Neural cell (in vitro differentiated cells): ENCODE data around the gene MAGI2. TPM values are rescaled to one million over a fixed set of nuclear protein-coding genes. Genes with fewer than 3 reads are reported as not detected.

Source experiments
- H2AFZ ChIP-seq: fragments of 200-600, 300-800 bp; sonication (generic), shearing (Covaris generic); 2 replicates; pipeline ENCODE4 v1.6.0; 2014; ENCODE audit warnings: low read depth, mild to moderate bottlenecking, antibody characterized with exemption, low read length, moderate library complexity
- H3F3A ChIP-seq: fragments of 200-600 bp; shearing (Covaris generic); 2 replicates; pipeline ENCODE4 v1.6.1; 2016; ENCODE audit warnings: mild to moderate bottlenecking, moderate library complexity, mixed read lengths, antibody characterized with exemption, low read length; ENCODE audit not compliant: insufficient read depth, poor library complexity, severe bottlenecking
- H3K27ac ChIP-seq: fragments of 200-600, 300-800 bp; sonication (generic), shearing (Covaris generic); 2 replicates; pipeline ENCODE4 v1.5.1; 2014; ENCODE audit warnings: mild to moderate bottlenecking, low read length, moderate library complexity
- H3K27me3 ChIP-seq: fragments of 300-800, 200-600 bp; sonication (generic), shearing (Covaris generic); 2 replicates; pipeline ENCODE4 v1.6.0; 2014; ENCODE audit warnings: mild to moderate bottlenecking, low read depth, low read length, moderate library complexity; ENCODE audit not compliant: insufficient read depth
- H3K36me3 ChIP-seq: fragments of 300-800, 200-600 bp; sonication (generic), shearing (Covaris generic); 2 replicates; pipeline ENCODE4 v1.5.1; 2014; ENCODE audit warnings: mild to moderate bottlenecking, antibody characterized with exemption, low read length, moderate library complexity; ENCODE audit not compliant: insufficient read depth
- H3K4me2 ChIP-seq: fragments of 300-800, 200-600 bp; sonication (generic), shearing (Covaris generic); 2 replicates; pipeline ENCODE4 v1.6.0; 2014; ENCODE audit warnings: mild to moderate bottlenecking, low read length
- H3K4me3 ChIP-seq: fragments of 300-800, 200-600 bp; sonication (generic), shearing (Covaris generic); 2 replicates; pipeline ENCODE4 v1.5.1; 2014; ENCODE audit warnings: mild to moderate bottlenecking, low read length, moderate library complexity
- H3K79me2 ChIP-seq: fragments of 200-600 bp; shearing (Covaris generic); replicated peaks from 2 replicates; pipeline ENCODE4 v1.6.0; 2014; ENCODE audit warnings: mild to moderate bottlenecking, low read length, moderate library complexity; ENCODE audit not compliant: insufficient read depth
- H3K9ac ChIP-seq: fragments of 300-800, 200-600 bp; sonication (generic), shearing (Covaris generic); 2 replicates; pipeline ENCODE4 v1.6.1; 2016; ENCODE audit warnings: mild to moderate bottlenecking, low read length, mixed read lengths
- H3K9me2 ChIP-seq: fragments of 200-600 bp; shearing (Covaris generic); 2 replicates; pipeline ENCODE4 v1.6.1; 2016; ENCODE audit warnings: mild to moderate bottlenecking, low read length, mixed read lengths; ENCODE audit not compliant: insufficient read depth
- H3K9me3 ChIP-seq: fragments of 200-600, 300-800 bp; sonication (generic), shearing (Covaris generic); 2 replicates; pipeline ENCODE4 v1.6.1; 2016; ENCODE audit warnings: mild to moderate bottlenecking, mixed run types, low read length, moderate library complexity, mixed read lengths
- H4K20me1 ChIP-seq: fragments of 200-600 bp; shearing (Covaris generic); 2 replicates; pipeline ENCODE4 v1.6.1; 2016; ENCODE audit warnings: mild to moderate bottlenecking, mixed run types; ENCODE audit not compliant: insufficient read depth
- EP300 ChIP-seq: fragments of 450-650 bp; conservative IDR thresholded peaks from 2 replicates; pipeline ENCODE4 v1.6.1; 2014; ENCODE audit warnings: antibody characterized with exemption, mild to moderate bottlenecking, moderate library complexity; ENCODE audit not compliant: poor library complexity, severe bottlenecking
- EZH2 ChIP-seq: fragments of 200-600, 300-800 bp; shearing (Covaris generic), sonication (generic); IDR thresholded peaks from 2 replicates; pipeline ENCODE4 v1.6.1; 2014; ENCODE audit warnings: antibody characterized with exemption, low read length, borderline replicate concordance, mild to moderate bottlenecking; ENCODE audit not compliant: insufficient read depth, poor library complexity, severe bottlenecking
- MXI1 ChIP-seq: fragments of 450-650 bp; conservative IDR thresholded peaks from 2 replicates; pipeline ENCODE4 v1.6.1; 2014; ENCODE audit warnings: antibody characterized with exemption, mild to moderate bottlenecking; ENCODE audit not compliant: poor library complexity, severe bottlenecking
- POLR2AphosphoS5 ChIP-seq: IDR thresholded peaks from 2 replicates; pipeline ENCODE4 v1.6.1; 2012
- RAD21 ChIP-seq: fragments of 450-650 bp; conservative IDR thresholded peaks from 2 replicates; pipeline ENCODE4 v1.6.1; 2014; ENCODE audit warnings: antibody characterized with exemption, mild to moderate bottlenecking, moderate library complexity
- SMC3 ChIP-seq: fragments of 450-650 bp; conservative IDR thresholded peaks from 2 replicates; pipeline ENCODE4 v1.6.1; 2014; ENCODE audit warnings: antibody characterized with exemption, mild to moderate bottlenecking, moderate library complexity; ENCODE audit not compliant: poor library complexity
- TAF1 ChIP-seq: IDR thresholded peaks from 2 replicates; pipeline ENCODE4 v1.6.1; 2012; ENCODE audit warnings: low read depth
- polyA plus RNA-seq: library from polyadenylated mRNA; depleted of rRNA; stranded (reverse); fragments of >200 nt; gene quantifications from 2 replicates; pipeline ENCODE4 v1.2.3, GENCODE V29; 2014
- TF ChIP-seq, protein P1 (sequence below): IDR thresholded peaks from 2 replicates; pipeline ENCODE4 v1.6.1; 2012; ENCODE audit warnings: borderline replicate concordance
- TF ChIP-seq, protein P2 (sequence below): fragments of 450-650 bp; IDR thresholded peaks from 2 replicates; pipeline ENCODE4 v1.5.1; 2014; ENCODE audit warnings: antibody characterized with exemption, mild to moderate bottlenecking, moderate library complexity; ENCODE audit not compliant: poor library complexity, severe bottlenecking

Gene MAGI2
- polyA plus RNA-seq, 1 donor from 2014 or later: 19.3 TPM

DNA sequence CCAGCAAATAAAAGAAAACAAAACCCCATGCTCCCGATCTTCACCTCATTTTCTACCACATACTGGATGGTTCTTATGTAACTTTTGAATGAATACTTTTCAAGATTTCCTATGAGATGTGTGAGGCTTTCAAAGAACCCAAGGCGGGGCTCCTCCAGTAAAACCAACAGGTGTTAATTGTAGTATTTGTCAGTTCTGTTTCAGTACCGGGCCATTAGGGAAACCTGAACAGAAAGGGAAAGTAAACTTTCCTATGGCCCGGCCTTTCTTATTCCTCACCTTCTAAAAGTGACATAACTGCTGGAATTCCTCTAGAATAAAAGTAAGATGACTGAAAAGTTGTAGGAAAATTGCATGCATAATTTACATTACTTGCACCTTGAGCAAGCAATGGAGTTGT is 672.9 kb downstream of the MAGI2 start:
- no peaks in the 10 kb centered on the region for H3K27me3 ChIP-seq
- H3K9me2 ChIP-seq: no peaks in the 10 kb centered on the region
- H3K4me2 ChIP-seq: no peak overlapping the region
- TF ChIP-seq EP300: no peak
- no peak for TF ChIP-seq RAD21
- TF ChIP-seq, protein P1, sequence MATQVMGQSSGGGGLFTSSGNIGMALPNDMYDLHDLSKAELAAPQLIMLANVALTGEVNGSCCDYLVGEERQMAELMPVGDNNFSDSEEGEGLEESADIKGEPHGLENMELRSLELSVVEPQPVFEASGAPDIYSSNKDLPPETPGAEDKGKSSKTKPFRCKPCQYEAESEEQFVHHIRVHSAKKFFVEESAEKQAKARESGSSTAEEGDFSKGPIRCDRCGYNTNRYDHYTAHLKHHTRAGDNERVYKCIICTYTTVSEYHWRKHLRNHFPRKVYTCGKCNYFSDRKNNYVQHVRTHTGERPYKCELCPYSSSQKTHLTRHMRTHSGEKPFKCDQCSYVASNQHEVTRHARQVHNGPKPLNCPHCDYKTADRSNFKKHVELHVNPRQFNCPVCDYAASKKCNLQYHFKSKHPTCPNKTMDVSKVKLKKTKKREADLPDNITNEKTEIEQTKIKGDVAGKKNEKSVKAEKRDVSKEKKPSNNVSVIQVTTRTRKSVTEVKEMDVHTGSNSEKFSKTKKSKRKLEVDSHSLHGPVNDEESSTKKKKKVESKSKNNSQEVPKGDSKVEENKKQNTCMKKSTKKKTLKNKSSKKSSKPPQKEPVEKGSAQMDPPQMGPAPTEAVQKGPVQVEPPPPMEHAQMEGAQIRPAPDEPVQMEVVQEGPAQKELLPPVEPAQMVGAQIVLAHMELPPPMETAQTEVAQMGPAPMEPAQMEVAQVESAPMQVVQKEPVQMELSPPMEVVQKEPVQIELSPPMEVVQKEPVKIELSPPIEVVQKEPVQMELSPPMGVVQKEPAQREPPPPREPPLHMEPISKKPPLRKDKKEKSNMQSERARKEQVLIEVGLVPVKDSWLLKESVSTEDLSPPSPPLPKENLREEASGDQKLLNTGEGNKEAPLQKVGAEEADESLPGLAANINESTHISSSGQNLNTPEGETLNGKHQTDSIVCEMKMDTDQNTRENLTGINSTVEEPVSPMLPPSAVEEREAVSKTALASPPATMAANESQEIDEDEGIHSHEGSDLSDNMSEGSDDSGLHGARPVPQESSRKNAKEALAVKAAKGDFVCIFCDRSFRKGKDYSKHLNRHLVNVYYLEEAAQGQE: no peak
- TF ChIP-seq, protein P2, sequence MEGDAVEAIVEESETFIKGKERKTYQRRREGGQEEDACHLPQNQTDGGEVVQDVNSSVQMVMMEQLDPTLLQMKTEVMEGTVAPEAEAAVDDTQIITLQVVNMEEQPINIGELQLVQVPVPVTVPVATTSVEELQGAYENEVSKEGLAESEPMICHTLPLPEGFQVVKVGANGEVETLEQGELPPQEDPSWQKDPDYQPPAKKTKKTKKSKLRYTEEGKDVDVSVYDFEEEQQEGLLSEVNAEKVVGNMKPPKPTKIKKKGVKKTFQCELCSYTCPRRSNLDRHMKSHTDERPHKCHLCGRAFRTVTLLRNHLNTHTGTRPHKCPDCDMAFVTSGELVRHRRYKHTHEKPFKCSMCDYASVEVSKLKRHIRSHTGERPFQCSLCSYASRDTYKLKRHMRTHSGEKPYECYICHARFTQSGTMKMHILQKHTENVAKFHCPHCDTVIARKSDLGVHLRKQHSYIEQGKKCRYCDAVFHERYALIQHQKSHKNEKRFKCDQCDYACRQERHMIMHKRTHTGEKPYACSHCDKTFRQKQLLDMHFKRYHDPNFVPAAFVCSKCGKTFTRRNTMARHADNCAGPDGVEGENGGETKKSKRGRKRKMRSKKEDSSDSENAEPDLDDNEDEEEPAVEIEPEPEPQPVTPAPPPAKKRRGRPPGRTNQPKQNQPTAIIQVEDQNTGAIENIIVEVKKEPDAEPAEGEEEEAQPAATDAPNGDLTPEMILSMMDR: no peak
- no peak for TF ChIP-seq POLR2AphosphoS5
- no peak for TF ChIP-seq SMC3
- TF ChIP-seq EZH2: no peak
- TF ChIP-seq MXI1: no peak
- no peak for TF ChIP-seq TAF1
- no peak overlapping the region for H3K9ac ChIP-seq
- no peaks in the 10 kb centered on the region for H3F3A ChIP-seq
- no peak overlapping the region for H3K27ac ChIP-seq
- H3K36me3 ChIP-seq: no peaks in the 10 kb centered on the region
- no peaks in the 10 kb centered on the region for H4K20me1 ChIP-seq
- H2AFZ ChIP-seq: no peak overlapping the region
- no peaks in the 10 kb centered on the region for H3K79me2 ChIP-seq
- H3K4me3 ChIP-seq: no peak overlapping the region
- no peaks in the 10 kb centered on the region for H3K9me3 ChIP-seq

DNA sequence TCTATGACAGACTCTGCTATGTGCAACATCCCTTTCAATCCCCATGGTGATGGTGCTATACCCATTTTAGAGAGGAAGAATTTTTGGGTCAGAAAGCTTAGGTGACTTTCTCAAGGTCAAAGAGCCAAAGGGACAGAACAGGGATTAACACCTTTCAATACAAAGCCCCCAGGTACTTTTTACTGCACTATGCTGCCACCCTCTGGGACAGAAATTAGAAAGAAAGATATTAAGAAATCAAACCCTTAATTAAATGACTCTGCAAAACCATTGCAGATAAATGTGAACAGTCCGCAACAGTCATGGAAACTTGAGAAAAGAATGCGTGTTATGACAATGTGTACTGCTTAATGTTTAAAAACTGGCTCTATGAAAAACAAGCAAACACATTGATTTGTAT is 673.7 kb downstream of the MAGI2 start:
- H4K20me1 ChIP-seq: no peaks in the 10 kb centered on the region
- H3K9ac ChIP-seq: no peak overlapping the region
- no peak overlapping the region for H3K4me2 ChIP-seq
- no peaks in the 10 kb centered on the region for H3K79me2 ChIP-seq
- no peaks in the 10 kb centered on the region for H3K9me2 ChIP-seq
- H3K27me3 ChIP-seq: no peaks in the 10 kb centered on the region
- TF ChIP-seq EZH2 (no peak), SMC3 (peak; percentile 36), RAD21 (peak; percentile 31)
- TF ChIP-seq, protein P2: peak; percentile 25
- no peaks in the 10 kb centered on the region for H3K36me3 ChIP-seq
- H3K9me3 ChIP-seq: no peaks in the 10 kb centered on the region
- H3K4me3 ChIP-seq: no peak overlapping the region
- no peaks in the 10 kb centered on the region for H3F3A ChIP-seq
- H3K27ac ChIP-seq: no peak overlapping the region
- H2AFZ ChIP-seq: no peak overlapping the region
